Uterus (tissue), 2 donors: Measurements from ENCODE around the gene SEPTIN5.

ENCODE experiments used
- POLR2A ChIP-seq, 2 donors: fragments of 450-650 bp; IDR thresholded peaks; one replicate each; pipeline ENCODE4 v1.6.1; 2016; ENCODE audit warnings: antibody characterized with exemption in 2 of 2, mild to moderate bottlenecking in 1 of 2, moderate library complexity in 1 of 2
- TF ChIP-seq, protein P1 (sequence below), 4 experiments: fragments of 200-600 bp in 2 of 4; fragments of 450-650 bp in 2 of 4; sonication (generic) in 2 of 4; IDR thresholded peaks; one replicate each; pipeline ENCODE4 v1.5.1; 2016 to 2019; ENCODE audit warnings: antibody characterized with exemption in 4 of 4, mild to moderate bottlenecking in 2 of 4, moderate library complexity in 1 of 4

DNA sequence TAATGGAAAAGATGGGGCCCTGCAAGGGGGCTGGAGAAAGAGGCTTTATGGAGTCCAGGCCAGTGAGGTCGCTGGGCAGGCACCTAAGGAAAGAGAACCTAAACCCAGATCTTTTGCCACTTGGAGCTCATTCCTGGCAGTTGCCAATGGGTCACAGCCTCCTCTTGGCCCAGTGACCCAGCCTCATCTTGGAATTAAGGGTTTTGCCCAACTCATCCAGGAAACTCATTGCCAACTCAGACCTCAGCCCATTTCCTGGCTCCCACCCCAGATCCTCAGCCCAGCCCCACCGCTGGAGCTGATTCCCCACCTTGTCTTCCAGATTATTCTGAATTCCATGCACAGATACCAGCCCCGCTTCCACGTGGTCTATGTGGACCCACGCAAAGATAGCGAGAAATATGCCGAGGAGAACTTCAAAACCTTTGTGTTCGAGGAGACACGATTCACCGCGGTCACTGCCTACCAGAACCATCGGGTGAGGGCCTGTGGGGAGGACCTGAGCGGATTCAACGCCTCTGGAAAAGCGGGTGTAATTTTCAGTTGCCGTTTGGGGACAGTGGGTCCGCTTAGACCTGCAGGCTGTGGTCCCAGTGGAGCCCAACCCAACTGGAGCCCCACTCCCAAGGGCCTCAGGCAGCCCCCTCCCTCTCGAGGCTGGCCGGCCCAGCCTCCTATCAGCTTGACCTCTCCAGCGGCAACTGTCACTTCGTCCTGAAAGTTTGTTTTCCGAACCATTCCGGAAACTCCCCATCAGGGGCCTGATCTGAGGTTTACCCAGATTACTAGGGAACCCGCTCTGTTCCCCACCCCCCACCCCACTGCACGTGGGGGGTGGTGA, 50.6 kb downstream of the SEPTIN5 start:
- TF ChIP-seq, protein P1, sequence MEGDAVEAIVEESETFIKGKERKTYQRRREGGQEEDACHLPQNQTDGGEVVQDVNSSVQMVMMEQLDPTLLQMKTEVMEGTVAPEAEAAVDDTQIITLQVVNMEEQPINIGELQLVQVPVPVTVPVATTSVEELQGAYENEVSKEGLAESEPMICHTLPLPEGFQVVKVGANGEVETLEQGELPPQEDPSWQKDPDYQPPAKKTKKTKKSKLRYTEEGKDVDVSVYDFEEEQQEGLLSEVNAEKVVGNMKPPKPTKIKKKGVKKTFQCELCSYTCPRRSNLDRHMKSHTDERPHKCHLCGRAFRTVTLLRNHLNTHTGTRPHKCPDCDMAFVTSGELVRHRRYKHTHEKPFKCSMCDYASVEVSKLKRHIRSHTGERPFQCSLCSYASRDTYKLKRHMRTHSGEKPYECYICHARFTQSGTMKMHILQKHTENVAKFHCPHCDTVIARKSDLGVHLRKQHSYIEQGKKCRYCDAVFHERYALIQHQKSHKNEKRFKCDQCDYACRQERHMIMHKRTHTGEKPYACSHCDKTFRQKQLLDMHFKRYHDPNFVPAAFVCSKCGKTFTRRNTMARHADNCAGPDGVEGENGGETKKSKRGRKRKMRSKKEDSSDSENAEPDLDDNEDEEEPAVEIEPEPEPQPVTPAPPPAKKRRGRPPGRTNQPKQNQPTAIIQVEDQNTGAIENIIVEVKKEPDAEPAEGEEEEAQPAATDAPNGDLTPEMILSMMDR (IDR thresholded peaks at IDR 0.05) = no peak
- TF ChIP-seq POLR2A (IDR thresholded peaks at IDR 0.05) = no peak
